IMR-90 (cell line): ENCODE data around the gene KIF3B. TPM values are rescaled to one million over a fixed set of nuclear protein-coding genes. Genes with fewer than 3 reads are reported as not detected.

Experiments
- ATAC-seq: fragments of 200-7000 bp; cut with Tn5 transposase; 2 replicates; pipeline ENCODE4 v1.9.1; 2020; ENCODE audit warnings: low read depth, mild to moderate bottlenecking, moderate library complexity
- BruUV-seq: library from RNA; stranded (reverse); fragments of 400-500 nt; replicated peaks from 2 replicates; lab custom pipeline; 2021; lab: Mats Ljungman, UMichigan
- CTCF ChIA-PET: fragments of 300-600 bp; formaldehyde crosslinking; extraction: SDS; loops from one replicate; lab custom pipeline; 2021; ENCODE audit warnings: antibody characterized with exemption; lab: Yijun Ruan, JAX
- POLR2A ChIA-PET: fragments of 300-600 bp; sonication (Branson Sonifier 250); formaldehyde crosslinking; loops from one replicate; lab custom pipeline; 2022; ENCODE audit warnings: antibody characterized with exemption; ENCODE audit not compliant: unreplicated experiment; lab: Charles Lee
- DNase-seq: peaks from one replicate; pipeline ENCODE4 v3.0.0; 2013
- H2AFZ ChIP-seq: replicated peaks from 2 replicates; pipeline ENCODE3; 2013; ENCODE audit warnings: low read length, mild to moderate bottlenecking; ENCODE audit not compliant: poor library complexity
- H2AK5ac ChIP-seq: 2 replicates; pipeline ENCODE4 v1.6.1; 2013; ENCODE audit warnings: low read depth, low read length, inconsistent platforms
- H2AK9ac ChIP-seq: replicated peaks from 2 replicates; pipeline ENCODE3; 2013; ENCODE audit warnings: mild to moderate bottlenecking, low read depth, low read length, moderate library complexity; ENCODE audit not compliant: poor library complexity
- H2BK120ac ChIP-seq: 2 replicates; pipeline ENCODE4 v1.6.1; 2013; ENCODE audit warnings: low read depth, low read length, inconsistent platforms
- H2BK15ac ChIP-seq: 3 replicates; pipeline ENCODE4 v1.6.1; 2013; ENCODE audit warnings: low read depth, low read length, inconsistent platforms
- H2BK20ac ChIP-seq: 2 replicates; pipeline ENCODE4 v1.6.1; 2013; ENCODE audit warnings: low read depth, mild to moderate bottlenecking, inconsistent platforms, low read length, moderate library complexity
- H2BK5ac ChIP-seq: 2 replicates; pipeline ENCODE4 v1.6.1; 2013; ENCODE audit warnings: mild to moderate bottlenecking, low read depth, low read length, inconsistent platforms; ENCODE audit not compliant: poor library complexity, severe bottlenecking
- H3K14ac ChIP-seq: replicated peaks from 2 replicates; pipeline ENCODE4 v1.6.1; 2013; ENCODE audit warnings: low read depth, low read length, inconsistent platforms
- H3K18ac ChIP-seq: 2 replicates; pipeline ENCODE4 v1.6.1; 2013; ENCODE audit warnings: low read depth, low read length, control low read depth
- H3K23ac ChIP-seq: 2 replicates; pipeline ENCODE4 v1.6.1; 2013; ENCODE audit warnings: low read depth, low read length, inconsistent platforms
- H3K27ac ChIP-seq: 2 replicates; pipeline ENCODE4 v1.5.1; 2013; ENCODE audit warnings: mild to moderate bottlenecking, control low read depth, low read length; ENCODE audit not compliant: insufficient read depth
- H3K27me3 ChIP-seq: 2 replicates; pipeline ENCODE4 v1.6.1; 2013; ENCODE audit warnings: low read length; ENCODE audit not compliant: control insufficient read depth, insufficient read depth
- H3K36me3 ChIP-seq: 2 replicates; pipeline ENCODE4 v1.6.1; 2013; ENCODE audit warnings: low read length, mixed read lengths; ENCODE audit not compliant: control insufficient read depth, insufficient read depth
- H3K4ac ChIP-seq: 2 replicates; pipeline ENCODE4 v1.6.1; 2013; ENCODE audit warnings: low read depth, low read length, inconsistent platforms
- H3K4me1 ChIP-seq: 2 replicates; pipeline ENCODE4 v1.6.1; 2013; ENCODE audit warnings: low read length, mixed read lengths; ENCODE audit not compliant: control insufficient read depth, insufficient read depth
- H3K4me2 ChIP-seq: 2 replicates; pipeline ENCODE4 v1.6.1; 2013; ENCODE audit warnings: low read depth, mild to moderate bottlenecking, control low read depth, low read length, moderate library complexity
- H3K4me3 ChIP-seq: 2 replicates; pipeline ENCODE4 v1.5.1; 2013; ENCODE audit warnings: low read depth, mild to moderate bottlenecking, control low read depth, low read length, moderate library complexity; ENCODE audit not compliant: insufficient read depth
- H3K56ac ChIP-seq: 2 replicates; pipeline ENCODE4 v1.6.1; 2013; ENCODE audit warnings: low read length, inconsistent platforms; ENCODE audit not compliant: insufficient read depth; ENCODE audit errors: extremely low read depth
- H3K79me1 ChIP-seq, 2 experiments: 2 replicates each; pipeline ENCODE4 v1.6.1; 2013; ENCODE audit warnings: low read length in 2 of 2, inconsistent platforms in 1 of 2, low read depth in 1 of 2
- H3K9ac ChIP-seq: 2 replicates; pipeline ENCODE4 v1.6.1; 2013; ENCODE audit warnings: low read depth, low read length, control low read depth
- H3K9me1 ChIP-seq: 2 replicates; pipeline ENCODE4 v1.6.1; 2013; ENCODE audit warnings: low read length, inconsistent platforms; ENCODE audit not compliant: insufficient read depth
- H3K9me3 ChIP-seq: 2 replicates; pipeline ENCODE4 v1.6.1; 2013; ENCODE audit warnings: low read length; ENCODE audit not compliant: control insufficient read depth, insufficient read depth
- H4K20me1 ChIP-seq: 2 replicates; pipeline ENCODE4 v1.6.1; 2013; ENCODE audit warnings: low read length, inconsistent platforms; ENCODE audit not compliant: insufficient read depth
- H4K5ac ChIP-seq: 2 replicates; pipeline ENCODE4 v1.6.1; 2013; ENCODE audit warnings: mild to moderate bottlenecking, low read depth, low read length, control low read depth
- H4K8ac ChIP-seq, 2 experiments: 2 replicates each; pipeline ENCODE4 v1.6.1; 2013; ENCODE audit warnings: low read depth in 2 of 2, low read length in 2 of 2, control low read depth in 1 of 2, inconsistent platforms in 1 of 2
- H4K91ac ChIP-seq: 2 replicates; pipeline ENCODE4 v1.6.1; 2013; ENCODE audit warnings: low read depth, low read length, inconsistent platforms; ENCODE audit not compliant: insufficient read depth
- BHLHE40 ChIP-seq: fragments of 150-350 bp; IDR thresholded peaks from 2 replicates; pipeline ENCODE4 v1.6.1; 2016; ENCODE audit warnings: mild to moderate bottlenecking, low read depth, low read length
- CHD1 ChIP-seq: IDR thresholded peaks from 2 replicates; pipeline ENCODE4 v1.6.1; 2012; ENCODE audit warnings: low read depth, low read length, improper control_type of control experiment
- MAFK ChIP-seq: IDR thresholded peaks from 2 replicates; pipeline ENCODE4 v1.6.1; 2012; ENCODE audit warnings: low read depth, low read length, improper control_type of control experiment
- MAZ ChIP-seq: IDR thresholded peaks from 2 replicates; pipeline ENCODE4 v1.6.1; 2012; ENCODE audit warnings: low read depth, mild to moderate bottlenecking, low read length, improper control_type of control experiment, moderate library complexity, borderline replicate concordance
- MXI1 ChIP-seq: IDR thresholded peaks from 2 replicates; pipeline ENCODE4 v1.6.1; 2012; ENCODE audit warnings: low read depth, mild to moderate bottlenecking, low read length, moderate library complexity, borderline replicate concordance
- POLR2A ChIP-seq: IDR thresholded peaks from 2 replicates; pipeline ENCODE4 v1.6.1; 2012; ENCODE audit warnings: mild to moderate bottlenecking, low read depth, low read length
- RAD21 ChIP-seq: IDR thresholded peaks from 2 replicates; pipeline ENCODE4 v1.6.1; 2012; ENCODE audit warnings: low read length, improper control_type of control experiment
- RCOR1 ChIP-seq: IDR thresholded peaks from 2 replicates; pipeline ENCODE4 v1.6.1; 2012; ENCODE audit warnings: mild to moderate bottlenecking, low read length, improper control_type of control experiment; ENCODE audit not compliant: insufficient replicate concordance
- SMC3 ChIP-seq: fragments of 150-350 bp; IDR thresholded peaks from 2 replicates; pipeline ENCODE4 v1.6.1; 2016; ENCODE audit warnings: low read depth, mild to moderate bottlenecking, antibody characterized with exemption, low read length, moderate library complexity
- WGBS, 2 experiments: methylation state at CpG; one replicate each; pipeline versions ENCODE4 v1.1.5 to v1.1.7; 2013; ENCODE audit warnings: missing lambda C conversion rate in 2 of 2; ENCODE audit not compliant: insufficient read length in 1 of 2; ENCODE audit errors: extremely low coverage in 2 of 2; 5-methylcytosine and 5-hydroxymethylcytosine counted together
- dilution Hi-C: fragments of 300-500 bp; cut with HindIII; formaldehyde crosslinking; loops from one replicate; pipeline ENCODE4 v1.14.3; 2018; ENCODE audit warnings: low sequenced_read_pairs; ENCODE audit not compliant: unreplicated experiment
- in situ Hi-C: fragments of 300-500 bp; cut with MboI; formaldehyde crosslinking; loops from 3 replicates; pipeline ENCODE4 v1.14.3; 2019; ENCODE audit warnings: low sequenced_read_pairs, inconsistent platforms, mixed read lengths
- intact Hi-C: fragments of 100-400 bp; cut with micrococcal nuclease; formaldehyde crosslinking; loops from 2 replicates; pipeline ENCODE4 v1.10.0; 2022
- polyA plus RNA-seq, 3 experiments: library from polyadenylated mRNA; depleted of rRNA; stranded (reverse); fragments of >200 nt; gene quantifications; 2 replicates each; pipeline ENCODE4 v1.2.3, GENCODE V29; 2012; ENCODE audit warnings: low replicate concordance in 1 of 3
- total RNA-seq: library from RNA; depleted of rRNA; stranded (reverse); fragments of >200 nt; gene quantifications from 2 replicates; pipeline ENCODE4 v1.2.3, GENCODE V29; 2012
- TF ChIP-seq, protein P1 (sequence below): conservative IDR thresholded peaks from 2 replicates; pipeline ENCODE4 v1.5.1; 2012; ENCODE audit warnings: mild to moderate bottlenecking, low read depth, low read length, improper control_type of control experiment

KIF3B gene
- total and polyA plus RNA-seq, 2 of the 4 experiments (the other 2 are of a cell fraction), result 17.1 to 28.1 TPM

DNA sequence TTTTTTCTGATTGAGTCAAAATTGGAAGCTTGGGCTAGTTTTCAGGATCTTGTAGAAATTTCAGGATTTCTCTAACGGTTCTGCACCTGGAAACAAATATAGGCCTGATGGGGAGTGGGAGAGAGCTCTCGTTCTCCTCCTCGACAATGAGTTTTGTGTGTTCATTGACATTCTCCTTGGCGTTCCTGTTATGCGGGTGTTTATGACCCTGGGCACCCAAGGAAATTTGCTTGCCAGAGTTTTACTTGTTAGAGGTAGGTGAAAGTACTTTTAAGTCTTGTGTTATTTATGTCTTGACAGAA lies 82.8 kb downstream of the KIF3B start:
- Histone ChIP-seq H3K79me1 (peaks cover 5 to 48% of the 10 kb centered on the region in 2 experiments; a peak in 2 of 4 replicates), H3K4ac (no peak overlapping the region), H3K56ac (no peak overlapping the region), H4K8ac (no peak overlapping the region), H3K9me1 (peaks cover 19% of the 10 kb centered on the region), H3K27me3 (no peaks in the 10 kb centered on the region), H2AK5ac (no peak overlapping the region), H3K23ac (peak overlapping the region; percentile 33; the same call in 1 of the 2 replicates), H4K5ac (no peak overlapping the region), H2BK5ac (no peak overlapping the region), H3K4me2 (peak overlapping the region; percentile 78), H3K4me3 (peak overlapping the region; percentile 12; the same call in 1 of the 2 replicates), H3K27ac (no peak overlapping the region), H2AFZ (no peak overlapping the region), H2BK20ac (no peak overlapping the region), H2AK9ac (no peak overlapping the region), H3K36me3 (no peaks in the 10 kb centered on the region; the same call in 1 of the 2 replicates), H3K18ac (no peak overlapping the region), H3K9ac (no peak overlapping the region), H2BK120ac (no peak overlapping the region), H3K14ac (no peak overlapping the region), H4K20me1 (peaks cover 70% of the 10 kb centered on the region), H4K91ac (no peak overlapping the region), H3K9me3 (0 out of 2 replicates have a peak, but pooled peaks cover 3% of the 10 kb centered on the region), H3K4me1 (peaks cover 3% of the 10 kb centered on the region), H2BK15ac (no peak overlapping the region)
- ChIA-PET POLR2A (no interaction called here), CTCF (interaction anchor here (0.9 to 1.1 kb wide), 2 partner anchors 13 to 25 kb away, joined by 4 to 5 read pairs; no protein-coding TSS in a partner anchor)
- DNase-seq (no peak), ATAC-seq (no peak)
- in situ Hi-C loops (no loop called here), intact Hi-C loops (loop anchor here (5.0 kb wide), 1 partner anchor 37 kb away; no protein-coding TSS in a partner anchor), dilution Hi-C loops (no loop called here)
- no TSS peak for BruUV-seq
- TF ChIP-seq SMC3 (no peak), POLR2A (no peak), RCOR1 (no peak), BHLHE40 (no peak), CHD1 (no peak), RAD21 (no peak), MAZ (no peak), MAFK (no peak), MXI1 (no peak)
- TF ChIP-seq, protein P1, sequence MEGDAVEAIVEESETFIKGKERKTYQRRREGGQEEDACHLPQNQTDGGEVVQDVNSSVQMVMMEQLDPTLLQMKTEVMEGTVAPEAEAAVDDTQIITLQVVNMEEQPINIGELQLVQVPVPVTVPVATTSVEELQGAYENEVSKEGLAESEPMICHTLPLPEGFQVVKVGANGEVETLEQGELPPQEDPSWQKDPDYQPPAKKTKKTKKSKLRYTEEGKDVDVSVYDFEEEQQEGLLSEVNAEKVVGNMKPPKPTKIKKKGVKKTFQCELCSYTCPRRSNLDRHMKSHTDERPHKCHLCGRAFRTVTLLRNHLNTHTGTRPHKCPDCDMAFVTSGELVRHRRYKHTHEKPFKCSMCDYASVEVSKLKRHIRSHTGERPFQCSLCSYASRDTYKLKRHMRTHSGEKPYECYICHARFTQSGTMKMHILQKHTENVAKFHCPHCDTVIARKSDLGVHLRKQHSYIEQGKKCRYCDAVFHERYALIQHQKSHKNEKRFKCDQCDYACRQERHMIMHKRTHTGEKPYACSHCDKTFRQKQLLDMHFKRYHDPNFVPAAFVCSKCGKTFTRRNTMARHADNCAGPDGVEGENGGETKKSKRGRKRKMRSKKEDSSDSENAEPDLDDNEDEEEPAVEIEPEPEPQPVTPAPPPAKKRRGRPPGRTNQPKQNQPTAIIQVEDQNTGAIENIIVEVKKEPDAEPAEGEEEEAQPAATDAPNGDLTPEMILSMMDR, result no peak
- WGBS, 2 experiments, result 20% methylated on average over 1 of the region's 5 CpGs; no CpG with 5 or more reads in 1 of the 2 experiments
